MM.1S (cell line): Measurements from ENCODE around the gene OIT3.

Experiments used
- DNase-seq: peaks from one replicate; pipeline ENCODE4 v3.0.0-alpha.2; 2015
- H2AFZ ChIP-seq: fragments of 300-600 bp; sonication (generic); 2 replicates; pipeline ENCODE4 v1.6.0; 2016; ENCODE audit warnings: antibody characterized with exemption, low read length
- H3F3A ChIP-seq: fragments of 300-600 bp; sonication (generic); 2 replicates; pipeline ENCODE4 v1.6.1; 2016; ENCODE audit warnings: mild to moderate bottlenecking, antibody characterized with exemption, low read length, moderate library complexity, mixed read lengths; ENCODE audit not compliant: insufficient read depth
- H3K27ac ChIP-seq: fragments of 300-600 bp; sonication (generic); 2 replicates; pipeline ENCODE4 v1.5.1; 2016; ENCODE audit warnings: mild to moderate bottlenecking, low read length
- H3K27me3 ChIP-seq: fragments of 300-600 bp; sonication (generic); replicated peaks from 2 replicates; pipeline ENCODE4 v1.6.0; 2016; ENCODE audit warnings: low read length; ENCODE audit not compliant: insufficient read depth
- H3K36me3 ChIP-seq: fragments of 300-600 bp; sonication (generic); replicated peaks from 2 replicates; pipeline ENCODE4 v1.6.1; 2016; ENCODE audit warnings: mild to moderate bottlenecking, low read length, mixed read lengths; ENCODE audit not compliant: insufficient read depth
- H3K4me1 ChIP-seq: fragments of 300-600 bp; sonication (generic); 2 replicates; pipeline ENCODE4 v1.6.1; 2016; ENCODE audit warnings: low read length, mixed read lengths
- H3K4me2 ChIP-seq: fragments of 300-600 bp; sonication (generic); 2 replicates; pipeline ENCODE4 v1.6.0; 2016; ENCODE audit warnings: low read depth, low read length
- H3K4me3 ChIP-seq: fragments of 300-600 bp; sonication (generic); 2 replicates; pipeline ENCODE4 v1.5.1; 2016; ENCODE audit warnings: low read length, mixed read lengths
- H3K79me2 ChIP-seq: fragments of 300-600 bp; sonication (generic); 2 replicates; pipeline ENCODE4 v1.6.1; 2016; ENCODE audit warnings: mixed run types, low read length, mixed read lengths
- H3K9ac ChIP-seq: fragments of 300-600 bp; sonication (generic); 2 replicates; pipeline ENCODE4 v1.6.1; 2016; ENCODE audit warnings: low read length, mixed read lengths
- H3K9me2 ChIP-seq: fragments of 300-600 bp; sonication (generic); replicated peaks from 2 replicates; pipeline ENCODE4 v1.6.1; 2016; ENCODE audit warnings: mild to moderate bottlenecking, low read length, mixed read lengths; ENCODE audit not compliant: insufficient read depth
- H3K9me3 ChIP-seq: fragments of 300-600 bp; sonication (generic); replicated peaks from 2 replicates; pipeline ENCODE4 v1.6.1; 2016; ENCODE audit warnings: mild to moderate bottlenecking, low read length, mixed read lengths; ENCODE audit not compliant: insufficient read depth
- H4K20me1 ChIP-seq: fragments of 300-600 bp; sonication (generic); 2 replicates; pipeline ENCODE4 v1.6.1; 2016; ENCODE audit warnings: mild to moderate bottlenecking, low read length, moderate library complexity, mixed read lengths; ENCODE audit not compliant: insufficient read depth
- EZH2 ChIP-seq: fragments of 300-600 bp; sonication (generic); optimal IDR thresholded peaks from 2 replicates; pipeline ENCODE3; 2017; ENCODE audit warnings: low read depth, mild to moderate bottlenecking, antibody characterized with exemption, low read length, mixed read lengths
- EZH2phosphoT487 ChIP-seq: fragments of 300-600 bp; sonication (generic); IDR thresholded peaks from 2 replicates; pipeline ENCODE4 v1.6.1; 2018; ENCODE audit warnings: antibody characterized with exemption, low read length
- TF ChIP-seq, protein P1 (sequence below): fragments of 300-600 bp; sonication (generic); IDR thresholded peaks from 2 replicates; pipeline ENCODE4 v1.5.1; 2016; ENCODE audit warnings: antibody characterized with exemption, low read length, mixed read lengths

OIT3 gene

GRCh38 chr10:72893136-72893798 is at the start of gene OIT3:
TSS of gene OIT3 (plus strand) at chr10:72893739. CDS start at chr10:72893799, 60 bp downstream.
- Histone ChIP-seq H3K9me2 (no peaks in the 10 kb centered on the region), H3K4me1 (no peaks in the 10 kb centered on the region), H3K27me3 (no peaks in the 10 kb centered on the region), H3K9me3 (no peaks in the 10 kb centered on the region), H2AFZ (no peak within 1 kb of the TSS), H3K9ac (no peak within 1 kb of the TSS), H3K27ac (no peak within 1 kb of the TSS), H3F3A (no peaks in the 10 kb centered on the region), H3K4me2 (no peak within 1 kb of the TSS), H3K4me3 (no peak within 1 kb of the TSS), H3K36me3 (no peaks in the 10 kb centered on the region), H3K79me2 (no peaks in the 10 kb centered on the region), H4K20me1 (no peaks in the 10 kb centered on the region)
- no peak for DNase-seq
- no peak for TF ChIP-seq EZH2
- TF ChIP-seq, protein P1, sequence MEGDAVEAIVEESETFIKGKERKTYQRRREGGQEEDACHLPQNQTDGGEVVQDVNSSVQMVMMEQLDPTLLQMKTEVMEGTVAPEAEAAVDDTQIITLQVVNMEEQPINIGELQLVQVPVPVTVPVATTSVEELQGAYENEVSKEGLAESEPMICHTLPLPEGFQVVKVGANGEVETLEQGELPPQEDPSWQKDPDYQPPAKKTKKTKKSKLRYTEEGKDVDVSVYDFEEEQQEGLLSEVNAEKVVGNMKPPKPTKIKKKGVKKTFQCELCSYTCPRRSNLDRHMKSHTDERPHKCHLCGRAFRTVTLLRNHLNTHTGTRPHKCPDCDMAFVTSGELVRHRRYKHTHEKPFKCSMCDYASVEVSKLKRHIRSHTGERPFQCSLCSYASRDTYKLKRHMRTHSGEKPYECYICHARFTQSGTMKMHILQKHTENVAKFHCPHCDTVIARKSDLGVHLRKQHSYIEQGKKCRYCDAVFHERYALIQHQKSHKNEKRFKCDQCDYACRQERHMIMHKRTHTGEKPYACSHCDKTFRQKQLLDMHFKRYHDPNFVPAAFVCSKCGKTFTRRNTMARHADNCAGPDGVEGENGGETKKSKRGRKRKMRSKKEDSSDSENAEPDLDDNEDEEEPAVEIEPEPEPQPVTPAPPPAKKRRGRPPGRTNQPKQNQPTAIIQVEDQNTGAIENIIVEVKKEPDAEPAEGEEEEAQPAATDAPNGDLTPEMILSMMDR, result no peak
- no peak for TF ChIP-seq EZH2phosphoT487

DNA sequence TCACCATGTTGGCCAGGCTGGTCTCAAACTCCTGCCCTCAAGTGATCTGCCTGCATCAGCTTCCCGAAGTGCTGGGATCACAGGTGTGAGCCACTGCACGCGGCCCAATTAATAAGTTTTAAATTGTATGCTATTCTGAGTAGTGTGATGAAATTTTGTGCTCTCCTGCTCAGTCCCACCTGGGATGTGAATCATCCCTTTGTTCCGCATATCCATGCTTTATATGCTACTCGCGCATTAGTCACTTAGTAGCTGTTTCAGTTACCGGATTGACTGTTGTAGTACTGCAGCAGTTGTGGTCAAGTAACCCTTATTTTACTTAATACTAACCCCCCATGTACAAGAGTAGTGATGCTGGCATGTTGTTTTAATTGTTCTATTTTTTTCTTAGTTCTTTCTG is 47.3 kb upstream of the OIT3 start:
- TF ChIP-seq EZH2phosphoT487 (no peak), EZH2 (no peak)
- TF ChIP-seq, protein P1, result no peak
- H4K20me1 ChIP-seq, result no peaks in the 10 kb centered on the region
- no peaks in the 10 kb centered on the region for H3K4me1 ChIP-seq
- H3K9ac ChIP-seq, result no peak overlapping the region
- no peaks in the 10 kb centered on the region for H3K9me2 ChIP-seq
- no peak overlapping the region for H3K27ac ChIP-seq
- H3F3A ChIP-seq, result no peaks in the 10 kb centered on the region
- H3K4me2 ChIP-seq, result no peak overlapping the region
- no peak overlapping the region for H3K4me3 ChIP-seq
- H3K36me3 ChIP-seq, result no peaks in the 10 kb centered on the region
- DNase-seq, result no peak
- no peaks in the 10 kb centered on the region for H3K79me2 ChIP-seq
- H2AFZ ChIP-seq, result no peak overlapping the region
- H3K9me3 ChIP-seq, result no peaks in the 10 kb centered on the region
- H3K27me3 ChIP-seq, result no peaks in the 10 kb centered on the region

DNA sequence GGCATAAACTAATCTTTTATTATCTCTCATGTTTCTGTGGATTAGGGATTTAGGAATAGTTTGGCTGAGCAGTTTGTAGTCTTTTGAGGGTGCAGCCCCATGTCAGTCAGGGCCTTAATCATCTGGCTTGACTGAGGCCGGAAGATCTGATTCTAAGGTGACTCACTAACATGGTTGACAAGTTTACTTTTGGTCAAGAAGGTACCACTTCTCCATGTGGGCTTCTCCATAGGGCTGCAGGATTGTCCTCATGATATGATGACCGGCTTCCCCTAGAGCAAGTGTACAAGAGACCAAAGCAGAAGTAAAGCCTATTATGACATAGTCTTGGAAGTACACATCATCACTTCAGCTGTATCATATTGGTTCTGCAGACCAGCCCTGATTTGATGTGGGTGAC is 45.9 kb upstream of the OIT3 start:
- H3K9me3 ChIP-seq, result no peaks in the 10 kb centered on the region
- H3K4me1 ChIP-seq, result no peaks in the 10 kb centered on the region
- DNase-seq, result no peak
- no peaks in the 10 kb centered on the region for H3K36me3 ChIP-seq
- TF ChIP-seq, protein P1, result no peak
- no peak for TF ChIP-seq EZH2
- TF ChIP-seq EZH2phosphoT487, result no peak
- H3K4me3 ChIP-seq, result no peak overlapping the region
- no peaks in the 10 kb centered on the region for H4K20me1 ChIP-seq
- H3K27me3 ChIP-seq, result no peaks in the 10 kb centered on the region
- H3K79me2 ChIP-seq, result no peaks in the 10 kb centered on the region
- no peak overlapping the region for H3K27ac ChIP-seq
- H3K9ac ChIP-seq, result no peak overlapping the region
- H3K4me2 ChIP-seq, result no peak overlapping the region
- no peak overlapping the region for H2AFZ ChIP-seq
- no peaks in the 10 kb centered on the region for H3F3A ChIP-seq
- H3K9me2 ChIP-seq, result no peaks in the 10 kb centered on the region
